Neural progenitor cell (in vitro differentiated cells): ENCODE results near the gene ARHGAP15. TPM values are rescaled to one million over a fixed set of nuclear protein-coding genes. Genes with fewer than 3 reads are reported as not detected.

Experiments
- DNase-seq: peaks from one replicate; pipeline ENCODE4 v3.0.0-alpha.2; 2016; ENCODE audit warnings: low spot score
- H2AFZ ChIP-seq: fragments of 200-600 bp; sonication (generic); replicated peaks from 2 replicates; pipeline ENCODE4 v1.6.1; 2016; ENCODE audit warnings: antibody characterized with exemption
- H3F3A ChIP-seq: fragments of 200-600 bp; sonication (generic); 2 replicates; pipeline ENCODE4 v1.6.1; 2016; ENCODE audit warnings: antibody characterized with exemption, low read depth
- H3K27ac ChIP-seq: fragments of 200-600 bp; sonication (generic); 2 replicates; pipeline ENCODE4 v1.5.1; 2016; ENCODE audit warnings: mild to moderate bottlenecking
- H3K27me3 ChIP-seq: fragments of 200-600 bp; sonication (generic); 2 replicates; pipeline ENCODE4 v1.6.1; 2016; ENCODE audit warnings: mild to moderate bottlenecking, moderate library complexity
- H3K36me3 ChIP-seq: fragments of 200-600 bp; sonication (generic); 2 replicates; pipeline ENCODE4 v1.5.1; 2016
- H3K4me1 ChIP-seq: fragments of 200-600 bp; sonication (generic); 2 replicates; pipeline ENCODE4 v1.6.1; 2016; ENCODE audit warnings: mixed run types
- H3K4me2 ChIP-seq: fragments of 200-600 bp; sonication (generic); 2 replicates; pipeline ENCODE4 v1.6.1; 2016
- H3K4me3 ChIP-seq: fragments of 200-600 bp; sonication (generic); 2 replicates; pipeline ENCODE4 v1.5.1; 2016
- H3K79me2 ChIP-seq: fragments of 200-600 bp; sonication (generic); 2 replicates; pipeline ENCODE4 v1.6.1; 2016; ENCODE audit warnings: low read depth
- H3K9ac ChIP-seq: fragments of 200-600 bp; sonication (generic); 2 replicates; pipeline ENCODE4 v1.6.1; 2016
- H3K9me3 ChIP-seq: fragments of 200-600 bp; sonication (generic); 2 replicates; pipeline ENCODE4 v1.5.1; 2016; ENCODE audit warnings: low read depth
- H4K20me1 ChIP-seq: fragments of 200-600 bp; sonication (generic); 2 replicates; pipeline ENCODE4 v1.6.1; 2016; ENCODE audit warnings: low read depth
- H3K27ac Mint-ChIP-seq: 3 replicates; pipeline ENCODE4 v1.8.0; 2021; ENCODE audit warnings: mixed read lengths
- H3K27me3 Mint-ChIP-seq: 2 replicates; pipeline ENCODE4 v1.8.0; 2022; ENCODE audit warnings: low read depth, mild to moderate bottlenecking, inconsistent platforms, moderate library complexity, mixed read lengths; ENCODE audit not compliant: insufficient read depth
- H3K36me3 Mint-ChIP-seq: 3 replicates; pipeline ENCODE4 v1.8.0; 2021; ENCODE audit warnings: mixed read lengths
- H3K4me1 Mint-ChIP-seq: 3 replicates; pipeline ENCODE4 v1.8.0; 2021; ENCODE audit warnings: mixed read lengths
- H3K4me3 Mint-ChIP-seq: 3 replicates; pipeline ENCODE4 v1.8.0; 2021; ENCODE audit warnings: mild to moderate bottlenecking, moderate library complexity, mixed read lengths
- H3K9me3 Mint-ChIP-seq: 3 replicates; pipeline ENCODE4 v1.8.0; 2020; ENCODE audit warnings: mixed read lengths
- CTCF ChIP-seq: fragments of 200-600 bp; sonication (generic); IDR thresholded peaks from 2 replicates; pipeline ENCODE4 v1.5.1; 2017; ENCODE audit warnings: antibody characterized with exemption, mild to moderate bottlenecking
- EZH2 ChIP-seq: fragments of 200-600 bp; sonication (generic); IDR thresholded peaks from 2 replicates; pipeline ENCODE4 v1.6.1; 2017; ENCODE audit warnings: antibody characterized with exemption, mild to moderate bottlenecking, moderate library complexity
- EZH2phosphoT487 ChIP-seq: fragments of 200-600 bp; sonication (generic); IDR thresholded peaks from 2 replicates; pipeline ENCODE4 v1.6.1; 2017; ENCODE audit warnings: antibody characterized with exemption
- total RNA-seq: library from RNA; depleted of rRNA; stranded (reverse); fragments of >200 nt; gene quantifications from 2 replicates; pipeline ENCODE4 v1.2.3, GENCODE V29; 2015; ENCODE audit warnings: low replicate concordance

Gene ARHGAP15
- total RNA-seq, 1 donor from 2014 or later, result 5.9 TPM

GRCh38 chr2:143158551-143159485 is 29.6 kb downstream of the ARHGAP15 start:
- Mint-ChIP-seq H3K4me3 (no peak overlapping the region), H3K4me1 (peaks cover 2% of the 10 kb centered on the region)

GRCh38 chr2:143159486-143159840 is 30.2 kb downstream of the ARHGAP15 start:
- Mint-ChIP-seq H3K4me3 (no peak overlapping the region), H3K36me3 (no peaks in the 10 kb centered on the region), H3K27ac (no peak overlapping the region), H3K4me1 (peaks cover 2% of the 10 kb centered on the region), H3K27me3 (no peaks in the 10 kb centered on the region), H3K9me3 (no peaks in the 10 kb centered on the region)
- no peak for DNase-seq
- Histone ChIP-seq H3K9me3 (no peaks in the 10 kb centered on the region), H4K20me1 (no peaks in the 10 kb centered on the region), H3K27me3 (no peaks in the 10 kb centered on the region), H3K9ac (no peak overlapping the region), H3K4me2 (no peak overlapping the region), H3K36me3 (no peaks in the 10 kb centered on the region), H3K4me3 (no peak overlapping the region), H2AFZ (no peak overlapping the region), H3F3A (no peaks in the 10 kb centered on the region), H3K79me2 (no peaks in the 10 kb centered on the region), H3K4me1 (peaks cover 10% of the 10 kb centered on the region), H3K27ac (no peak overlapping the region)
- TF ChIP-seq EZH2phosphoT487 (no peak), CTCF (no peak), EZH2 (no peak)

More at GRCh38 chr2:143158551-143159485, 29.6 kb downstream of the ARHGAP15 start:
- DNase-seq, result no peak
- Histone ChIP-seq H4K20me1 (no peaks in the 10 kb centered on the region), H3K27me3 (no peaks in the 10 kb centered on the region), H3K9ac (no peak overlapping the region), H3K9me3 (no peaks in the 10 kb centered on the region), H3K4me2 (no peak overlapping the region), H3K4me1 (peaks cover 10% of the 10 kb centered on the region), H3K4me3 (no peak overlapping the region), H3K36me3 (no peaks in the 10 kb centered on the region), H2AFZ (no peak overlapping the region), H3K27ac (no peak overlapping the region), H3F3A (no peaks in the 10 kb centered on the region), H3K79me2 (no peaks in the 10 kb centered on the region)
- no peak for TF ChIP-seq EZH2
- TF ChIP-seq CTCF, result no peak
- TF ChIP-seq EZH2phosphoT487, result no peak
- H3K9me3 Mint-ChIP-seq, result no peaks in the 10 kb centered on the region
- H3K36me3 Mint-ChIP-seq, result no peaks in the 10 kb centered on the region
- H3K27me3 Mint-ChIP-seq, result no peaks in the 10 kb centered on the region
- no peak overlapping the region for H3K27ac Mint-ChIP-seq

GRCh38 chr2:143160732-143161707 is 31.8 kb downstream of the ARHGAP15 start:
- H2AFZ ChIP-seq, result no peak overlapping the region
- Mint-ChIP-seq H3K27me3 (no peaks in the 10 kb centered on the region), H3K9me3 (no peaks in the 10 kb centered on the region), H3K4me1 (peaks cover 2% of the 10 kb centered on the region), H3K27ac (no peak overlapping the region), H3K36me3 (no peaks in the 10 kb centered on the region), H3K4me3 (no peak overlapping the region)
- H3K79me2 ChIP-seq, result no peaks in the 10 kb centered on the region
- H3K4me3 ChIP-seq, result no peak overlapping the region
- no peak for TF ChIP-seq CTCF
- TF ChIP-seq EZH2phosphoT487, result no peak
- TF ChIP-seq EZH2, result no peak
- peak; percentile 17 for DNase-seq
- H3K9me3 ChIP-seq, result no peaks in the 10 kb centered on the region
- no peak overlapping the region for H3K27ac ChIP-seq
- H3K4me1 ChIP-seq, result peaks cover 10% of the 10 kb centered on the region
- H4K20me1 ChIP-seq, result no peaks in the 10 kb centered on the region
- H3K27me3 ChIP-seq, result no peaks in the 10 kb centered on the region
- H3K9ac ChIP-seq, result no peak overlapping the region
- H3F3A ChIP-seq, result no peaks in the 10 kb centered on the region
- H3K36me3 ChIP-seq, result no peaks in the 10 kb centered on the region
- H3K4me2 ChIP-seq, result no peak overlapping the region
